ENCODE results near the gene CPA2. TPM values are rescaled to one million over a fixed set of nuclear protein-coding genes. Genes with fewer than 3 reads are reported as not detected.
A peak's percentile ranks its signal among the peaks of the same experiment; 100 is the strongest.
"Not testable (repeated sequence)": the region's sequence is repeated elsewhere in the genome, so short reads cannot be mapped to it uniquely, and the experiment has no call there.

Gene CPA2
- total RNA-seq (2014; rRNA removed; shearing (Covaris generic)) = not detected in 2 replicates

- in situ Hi-C loops (cut with HindIII; ENCODE audit: low sequenced_read_pairs) = no loop called here
- DNase-seq (ENCODE audit: low spot score) = no peak
Observed at GRCh38 chr7:130266258-130266960, at the start of gene CPA2. TSS of gene CPA2 (plus strand) at chr7:130266863. CDS start at chr7:130266882, 19 bp downstream.

- in situ Hi-C loops (cut with HindIII; ENCODE audit: low sequenced_read_pairs) = no loop called here
- DNase-seq (ENCODE audit: low spot score) = no peak
Observed at GRCh38 chr7:130218806-130219620, 47.6 kb upstream of the CPA2 start.

- DNase-seq (ENCODE audit: low spot score) = no peak
- in situ Hi-C loops (cut with HindIII; ENCODE audit: low sequenced_read_pairs) = no loop called here
Observed at GRCh38 chr7:130219871-130220270, 46.8 kb upstream of the CPA2 start.

- no peak for DNase-seq (ENCODE audit: low spot score)
- in situ Hi-C loops (cut with HindIII; ENCODE audit: low sequenced_read_pairs) = no loop called here
Observed at GRCh38 chr7:130221746-130222145, 44.9 kb upstream of the CPA2 start.

GRCh38 chr7:130223646-130224045 lies 43.0 kb upstream of the CPA2 start:
- in situ Hi-C loops (cut with HindIII; ENCODE audit: low sequenced_read_pairs) = no loop called here
- no peak for DNase-seq (ENCODE audit: low spot score)

GRCh38 chr7:130224210-130224609 lies 42.5 kb upstream of the CPA2 start:
- in situ Hi-C loops (cut with HindIII; ENCODE audit: low sequenced_read_pairs) = no loop called here
- DNase-seq (ENCODE audit: low spot score) = no peak

- in situ Hi-C loops (cut with HindIII; ENCODE audit: low sequenced_read_pairs); DNase-seq (ENCODE audit: low spot score): not testable (repeated sequence)
Observed at GRCh38 chr7:130224923-130225322, 41.7 kb upstream of the CPA2 start.

- in situ Hi-C loops (cut with HindIII; ENCODE audit: low sequenced_read_pairs) = no loop called here
- no peak for DNase-seq (ENCODE audit: low spot score)
Observed at GRCh38 chr7:130226333-130226732, 40.3 kb upstream of the CPA2 start.

- in situ Hi-C loops (cut with HindIII; ENCODE audit: low sequenced_read_pairs) = no loop called here
- peak; percentile 2 for DNase-seq (ENCODE audit: low spot score)
Observed at GRCh38 chr7:130227883-130228575, 38.6 kb upstream of the CPA2 start.

- no peak for DNase-seq (ENCODE audit: low spot score)
- in situ Hi-C loops (cut with HindIII; ENCODE audit: low sequenced_read_pairs) = no loop called here
Observed at GRCh38 chr7:130228840-130229502, 37.7 kb upstream of the CPA2 start.

- DNase-seq (ENCODE audit: low spot score); in situ Hi-C loops (cut with HindIII; ENCODE audit: low sequenced_read_pairs): not testable (repeated sequence)
Observed at GRCh38 chr7:130229981-130230380, 36.7 kb upstream of the CPA2 start.

GRCh38 chr7:130231792-130232191 lies 34.9 kb upstream of the CPA2 start:
- in situ Hi-C loops (cut with HindIII; ENCODE audit: low sequenced_read_pairs) = no loop called here
- DNase-seq (ENCODE audit: low spot score) = peak; percentile 20

GRCh38 chr7:130232209-130232608 lies 34.5 kb upstream of the CPA2 start:
- in situ Hi-C loops (cut with HindIII; ENCODE audit: low sequenced_read_pairs) = no loop called here
- no peak for DNase-seq (ENCODE audit: low spot score)

GRCh38 chr7:130234078-130234477 lies 32.6 kb upstream of the CPA2 start:
- in situ Hi-C loops (cut with HindIII; ENCODE audit: low sequenced_read_pairs) = no loop called here
- no peak for DNase-seq (ENCODE audit: low spot score)

GRCh38 chr7:130236361-130236760 lies 30.3 kb upstream of the CPA2 start:
- DNase-seq (ENCODE audit: low spot score); in situ Hi-C loops (cut with HindIII; ENCODE audit: low sequenced_read_pairs): not testable (repeated sequence)

GRCh38 chr7:130240240-130240639 lies 26.4 kb upstream of the CPA2 start:
- no peak for DNase-seq (ENCODE audit: low spot score)
- in situ Hi-C loops (cut with HindIII; ENCODE audit: low sequenced_read_pairs) = no loop called here

GRCh38 chr7:130242198-130243014 lies 24.3 kb upstream of the CPA2 start:
- DNase-seq (ENCODE audit: low spot score) = peak; percentile 3
- in situ Hi-C loops (cut with HindIII; ENCODE audit: low sequenced_read_pairs) = no loop called here

- DNase-seq (ENCODE audit: low spot score); in situ Hi-C loops (cut with HindIII; ENCODE audit: low sequenced_read_pairs): not testable (repeated sequence)
Observed at GRCh38 chr7:130243486-130243885, 23.2 kb upstream of the CPA2 start.

- DNase-seq (ENCODE audit: low spot score); in situ Hi-C loops (cut with HindIII; ENCODE audit: low sequenced_read_pairs): not testable (repeated sequence)
Observed at GRCh38 chr7:130246491-130246890, 20.2 kb upstream of the CPA2 start.

All from G401 (cell line).